MM.1S (cell line): Measurements from ENCODE around the gene HDGFL3.

Experiments
- CTCF ChIP-seq: fragments of 300-600 bp; sonication (generic); IDR thresholded peaks from 2 replicates; pipeline ENCODE4 v1.5.1; 2016; ENCODE audit warnings: antibody characterized with exemption, low read length, mixed read lengths
- EZH2 ChIP-seq: fragments of 300-600 bp; sonication (generic); optimal IDR thresholded peaks from 2 replicates; pipeline ENCODE3; 2017; ENCODE audit warnings: low read depth, mild to moderate bottlenecking, antibody characterized with exemption, low read length, mixed read lengths
- EZH2phosphoT487 ChIP-seq: fragments of 300-600 bp; sonication (generic); IDR thresholded peaks from 2 replicates; pipeline ENCODE4 v1.6.1; 2018; ENCODE audit warnings: antibody characterized with exemption, low read length

GRCh38 chr15:83192742-83193141 is 14.9 kb downstream of the HDGFL3 start:
- no peak for TF ChIP-seq CTCF
- TF ChIP-seq EZH2 = no peak
- TF ChIP-seq EZH2phosphoT487 = no peak
